ENCODE data around the gene SIMC1.

GRCh38 chr5:176342158-176342483, 103.9 kb downstream of the SIMC1 start:
- TF ChIP-seq CTCF (conservative IDR thresholded peaks at IDR 0.05; ENCODE audit: low read depth, low read length) (no peak), EZH2phosphoT487 (IDR thresholded peaks at IDR 0.05; ENCODE audit: borderline replicate concordance, low read length) (no peak)

Measured in PC-3 (cell line).